Common myeloid progenitor, CD34-positive (primary cell): ENCODE measurements around the gene CIAO3.

ENCODE experiments used
- CTCF ChIA-PET: fragments of 350-600 bp; sonication (Branson Sonifier 250); formaldehyde crosslinking; loops from one replicate; lab custom pipeline; 2021; ENCODE audit warnings: antibody characterized with exemption; lab: Charles Lee
- POLR2A ChIA-PET: fragments of 350-600 bp; sonication (Branson Sonifier 250); formaldehyde crosslinking; loops from one replicate; lab custom pipeline; 2021; ENCODE audit warnings: antibody characterized with exemption; lab: Charles Lee
- DNase-seq, 3 donors: peaks; one replicate each; pipeline versions ENCODE4 v3.0.0 to v3.0.0-alpha.2; 2013
- H3K27ac ChIP-seq, 2 experiments: 1 replicate in 1 of 2; 2 replicates in 1 of 2; pipeline ENCODE4 v1.7.0; 2013; ENCODE audit warnings: inconsistent platforms in 2 of 2, low read length in 2 of 2, mild to moderate bottlenecking in 2 of 2, low read depth in 1 of 2, moderate library complexity in 1 of 2; ENCODE audit not compliant: severe bottlenecking in 2 of 2, insufficient read depth in 1 of 2, poor library complexity in 1 of 2
- H3K27me3 ChIP-seq, 5 experiments: replicated peaks in 2 of 5; 1 replicate in 3 of 5; 2 replicates in 2 of 5; pipeline versions ENCODE4 v1.6.1 to v1.7.0; 2013; ENCODE audit warnings: low read length in 4 of 5, mild to moderate bottlenecking in 2 of 5, moderate library complexity in 2 of 5, inconsistent platforms in 1 of 5; ENCODE audit not compliant: insufficient read depth in 5 of 5, control insufficient read depth in 4 of 5
- H3K36me3 ChIP-seq, 4 experiments: 1 replicate in 2 of 4; 2 replicates in 2 of 4; pipeline versions ENCODE4 v1.6.1 to v1.7.0; 2013; ENCODE audit warnings: low read length in 3 of 4, control low read depth in 1 of 4, mild to moderate bottlenecking in 1 of 4; ENCODE audit not compliant: control insufficient read depth in 4 of 4, insufficient read depth in 4 of 4
- H3K4me1 ChIP-seq, 4 experiments: 1 replicate in 3 of 4; 2 replicates in 1 of 4; pipeline versions ENCODE4 v1.6.1 to v1.7.1; 2013; ENCODE audit warnings: low read length in 3 of 4, mild to moderate bottlenecking in 3 of 4, control low read depth in 1 of 4, inconsistent platforms in 1 of 4, moderate library complexity in 1 of 4; ENCODE audit not compliant: control insufficient read depth in 4 of 4, insufficient read depth in 4 of 4; ENCODE audit errors: control extremely low read depth in 1 of 4
- H3K4me3 ChIP-seq, 7 experiments: 1 replicate in 4 of 7; 2 replicates in 3 of 7; pipeline versions ENCODE4 v1.5.1 to v1.7.0; 2013; ENCODE audit warnings: mild to moderate bottlenecking in 7 of 7, low read length in 6 of 7, moderate library complexity in 6 of 7, inconsistent platforms in 2 of 7, low read depth in 2 of 7, control low read depth in 1 of 7; ENCODE audit not compliant: insufficient read depth in 4 of 7, control insufficient read depth in 1 of 7; ENCODE audit errors: extremely low read depth in 1 of 7
- H3K9me3 ChIP-seq, 5 experiments: 1 replicate in 4 of 5; 2 replicates in 1 of 5; pipeline versions ENCODE4 v1.6.1 to v1.7.1; 2013; ENCODE audit warnings: low read length in 4 of 5, mild to moderate bottlenecking in 2 of 5, inconsistent platforms in 1 of 5, low read depth in 1 of 5, moderate library complexity in 1 of 5; ENCODE audit not compliant: control insufficient read depth in 4 of 5, insufficient read depth in 2 of 5; ENCODE audit errors: control extremely low read depth in 1 of 5
- WGBS: methylation state at CpG from one replicate; pipeline ENCODE4 v1.1.5; 2013; ENCODE audit not compliant: insufficient coverage; 5-methylcytosine and 5-hydroxymethylcytosine counted together

The CIAO3 gene

DNA sequence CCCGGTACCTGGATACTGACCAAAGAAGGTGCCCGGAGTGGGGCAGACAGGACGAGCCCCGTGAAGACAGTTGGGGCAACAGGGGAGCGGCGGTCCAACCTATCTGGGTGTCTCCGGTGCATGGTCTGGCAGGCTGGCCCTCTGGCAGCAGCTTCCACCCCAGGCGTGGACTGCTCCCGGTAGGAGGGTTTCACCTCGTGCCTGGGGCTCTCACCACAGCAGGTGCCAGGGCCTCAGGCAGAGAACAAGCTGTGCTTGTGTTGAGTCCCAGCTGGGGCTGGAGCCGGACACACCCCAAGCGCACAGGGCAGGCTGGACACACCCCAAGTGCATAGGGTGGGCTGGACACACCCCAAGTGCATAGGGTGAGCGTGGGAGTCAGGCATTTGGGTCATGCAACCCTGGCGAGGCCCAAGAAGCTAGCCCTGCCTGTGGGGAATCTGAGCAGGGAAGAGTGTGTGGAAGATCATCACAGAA lies 33.7 kb downstream of the CIAO3 start:
- Histone ChIP-seq H3K27ac (no peak overlapping the region), H3K27me3 (peaks cover 0 to 88% (median 31%) of the 10 kb centered on the region in 5 experiments), H3K9me3 (no peaks in the 10 kb centered on the region), H3K4me3 (no peak overlapping the region), H3K36me3 (no peaks in the 10 kb centered on the region), H3K4me1 (peaks cover 0 to 9% (median 3%) of the 10 kb centered on the region in 4 experiments)
- ChIA-PET POLR2A (interaction anchor here (0.6 kb wide), 1 partner anchor 68 kb away, joined by 3 read pairs; no protein-coding TSS in a partner anchor), CTCF (interaction anchor here (0.6 to 2.0 kb wide), 5 partner anchors 11 to 95 kb away, joined by 3 to 7 read pairs (median 4); no protein-coding TSS in a partner anchor)
- no peak for DNase-seq
- WGBS: 81% methylated on average over 3 of the region's 14 CpGs

DNA sequence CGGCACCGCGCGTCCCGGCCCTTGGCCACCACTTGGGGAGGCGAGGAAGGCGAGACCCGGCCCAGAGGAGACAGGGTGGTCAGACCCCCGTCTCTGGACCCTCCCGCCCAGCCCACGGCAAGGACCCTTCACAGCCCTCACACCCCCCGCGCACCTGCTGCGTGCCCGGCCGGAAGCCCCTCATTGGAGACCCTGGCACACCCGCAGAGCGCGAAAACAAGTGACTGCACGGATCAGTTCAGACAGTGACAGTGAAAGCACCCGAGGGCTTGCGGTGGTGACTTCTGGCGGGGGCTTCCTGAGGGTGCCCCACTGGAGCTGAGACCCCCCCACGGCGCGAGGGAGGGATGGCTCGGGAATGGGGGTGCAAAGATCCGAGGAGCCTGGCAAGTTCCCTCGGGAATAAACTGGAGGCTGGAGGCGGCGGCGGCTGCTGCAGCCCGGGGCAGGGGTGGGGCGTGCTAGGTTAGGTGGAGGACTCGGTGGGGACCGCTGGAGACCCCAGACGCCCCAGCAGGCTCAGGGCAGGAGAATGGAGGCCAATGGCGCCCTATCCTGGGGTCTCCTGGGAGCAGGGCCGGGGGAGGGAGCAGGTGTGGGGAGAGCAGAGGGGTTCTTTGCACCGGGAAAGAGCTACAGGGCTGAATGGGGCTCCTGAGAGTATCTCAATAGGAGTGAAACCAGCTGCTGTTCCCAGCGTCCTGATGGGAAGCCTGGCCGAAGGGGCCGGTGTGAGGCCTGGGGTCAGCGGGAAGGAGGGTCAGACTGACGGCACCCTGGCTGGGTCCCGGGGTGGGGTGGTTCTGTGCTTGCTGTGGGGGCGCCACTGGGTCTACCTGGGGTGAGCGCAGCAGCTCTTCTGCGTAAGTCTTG lies 34.4 kb downstream of the CIAO3 start:
- peaks cover 0 to 9% (median 3%) of the 10 kb centered on the region in 4 experiments for H3K4me1 ChIP-seq
- H3K27ac ChIP-seq: no peak overlapping the region
- WGBS: 2% methylated on average over 36 of the region's 49 CpGs
- ChIA-PET POLR2A (interaction anchor here (0.6 kb wide), 1 partner anchor 69 kb away, joined by 3 read pairs; no protein-coding TSS in a partner anchor), CTCF (interaction anchor here (1.3 to 2.6 kb wide), 3 partner anchors 10 to 14 kb away, joined by 4 to 7 read pairs (median 6); no protein-coding TSS in a partner anchor)
- H3K4me3 ChIP-seq: no peak overlapping the region
- no peaks in the 10 kb centered on the region for H3K9me3 ChIP-seq
- H3K36me3 ChIP-seq: no peaks in the 10 kb centered on the region
- peaks cover 0 to 95% (median 30%) of the 10 kb centered on the region in 5 experiments for H3K27me3 ChIP-seq
- no peak for DNase-seq

DNA sequence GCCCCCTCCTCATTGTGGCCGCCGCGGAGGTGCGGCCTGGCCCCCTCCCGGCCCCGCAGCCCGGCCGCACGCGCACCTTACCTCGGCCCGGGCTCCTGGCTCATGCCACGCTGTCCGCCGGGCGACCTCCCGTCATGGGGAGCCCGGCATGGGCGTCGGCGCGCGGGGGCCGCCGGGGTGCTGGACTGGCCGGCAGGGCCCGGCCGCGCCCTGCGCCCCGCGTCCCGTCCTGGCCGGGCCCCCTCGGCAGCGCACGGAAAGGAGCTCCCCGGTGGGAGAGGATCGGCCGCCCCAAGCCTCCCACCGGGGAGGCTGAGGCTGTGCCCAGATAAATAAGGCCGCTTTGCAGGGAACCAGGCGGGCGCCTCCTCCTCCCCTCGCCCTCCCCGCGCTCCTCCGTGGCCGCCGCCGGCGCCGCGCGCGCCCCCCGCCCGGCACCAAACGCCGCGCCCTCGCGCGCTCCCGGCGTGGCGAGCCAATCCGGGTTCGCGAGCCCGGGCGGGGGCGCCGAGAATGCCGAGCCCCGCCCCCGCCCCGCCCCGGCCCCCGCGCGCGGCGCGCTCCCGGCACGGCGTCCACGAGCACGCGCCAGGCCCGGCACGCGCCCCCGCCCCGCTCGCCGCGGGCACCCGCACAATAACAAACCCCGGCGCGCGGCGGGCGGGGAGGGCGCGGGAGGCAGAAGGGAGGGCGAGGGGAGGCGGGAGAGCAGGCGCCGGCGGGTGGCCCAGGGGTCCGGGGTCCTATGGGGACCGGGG lies 35.2 kb downstream of the CIAO3 start, which contains the start of gene FBXL16:
Gene FBXL16, minus strand, starts transcription at position 371 of the 758 bp plus-strand sequence. CDS start 8,396 bp downstream, outside the sequence.
- Histone ChIP-seq H3K27ac (no peak within 1 kb of the TSS), H3K27me3 (peaks cover 0 to 97% (median 33%) of the 10 kb centered on the region in 5 experiments), H3K9me3 (no peaks in the 10 kb centered on the region), H3K4me3 (peak within 1 kb of the TSS in 2 of 7 experiments; percentile 16 to 52), H3K4me1 (peaks cover 0 to 9% (median 3%) of the 10 kb centered on the region in 4 experiments), H3K36me3 (no peaks in the 10 kb centered on the region)
- WGBS: 1% methylated on average over 62 of the region's 115 CpGs
- ChIA-PET POLR2A (no interaction called here), CTCF (interaction anchor here (2.6 kb wide), 1 partner anchor 10 kb away, joined by 6 read pairs; no protein-coding TSS in a partner anchor)
- DNase-seq: no peak

DNA sequence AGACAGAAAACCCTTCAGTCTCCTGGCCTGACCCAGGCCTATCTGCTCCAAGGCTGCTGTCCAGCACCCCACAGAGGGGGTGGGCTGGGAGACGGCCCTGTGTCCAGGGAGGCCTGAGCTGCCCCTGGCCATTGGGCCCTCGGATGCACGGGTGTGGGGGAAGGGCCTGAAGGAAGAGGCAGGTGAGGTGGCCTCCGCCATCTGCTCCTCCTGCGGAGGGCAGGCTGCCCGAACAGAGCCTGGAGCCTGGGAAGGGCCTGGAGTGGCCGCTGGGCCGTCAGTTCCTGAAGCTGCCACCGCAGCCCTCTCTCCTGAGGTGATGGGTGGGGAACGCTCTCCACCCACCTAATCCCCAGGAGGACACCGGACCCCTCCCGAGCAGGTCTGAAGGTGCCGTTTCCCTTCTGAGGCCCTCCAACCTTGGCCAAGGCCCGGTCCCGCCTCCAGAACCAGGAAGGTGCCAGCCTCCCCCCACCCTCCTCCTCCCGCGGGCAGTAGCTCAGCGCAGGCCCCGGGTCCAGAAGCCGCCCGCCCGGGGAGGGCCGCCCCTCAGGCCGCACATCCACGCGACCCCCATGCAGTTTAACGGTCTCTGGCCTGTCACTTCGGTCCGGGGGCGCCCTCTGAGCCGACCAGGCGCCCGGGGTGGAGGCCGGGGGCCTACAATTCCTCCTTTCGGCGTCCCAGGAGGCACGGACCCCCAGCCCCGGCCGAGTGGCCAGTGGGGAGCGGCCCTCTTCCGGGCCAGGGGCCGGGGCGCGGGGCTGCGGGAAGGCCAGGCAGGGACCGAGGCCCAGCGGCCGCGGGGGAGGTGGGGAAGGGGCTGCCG lies 36.0 kb downstream of the CIAO3 start:
- H3K9me3 ChIP-seq: no peaks in the 10 kb centered on the region
- H3K4me3 ChIP-seq: no peak overlapping the region
- CTCF ChIA-PET: interaction anchor here (0.6 to 2.6 kb wide), 2 partner anchors 10 to 1217 kb away, joined by 3 to 6 read pairs; no protein-coding TSS in a partner anchor
- POLR2A ChIA-PET: no interaction called here
- H3K36me3 ChIP-seq: no peaks in the 10 kb centered on the region
- H3K27ac ChIP-seq: no peak overlapping the region
- H3K27me3 ChIP-seq: peaks cover 0 to 97% (median 31%) of the 10 kb centered on the region in 5 experiments
- DNase-seq: no peak
- WGBS: 13% methylated on average over 29 of the region's 50 CpGs
- peaks cover 0 to 9% (median 3%) of the 10 kb centered on the region in 4 experiments for H3K4me1 ChIP-seq

DNA sequence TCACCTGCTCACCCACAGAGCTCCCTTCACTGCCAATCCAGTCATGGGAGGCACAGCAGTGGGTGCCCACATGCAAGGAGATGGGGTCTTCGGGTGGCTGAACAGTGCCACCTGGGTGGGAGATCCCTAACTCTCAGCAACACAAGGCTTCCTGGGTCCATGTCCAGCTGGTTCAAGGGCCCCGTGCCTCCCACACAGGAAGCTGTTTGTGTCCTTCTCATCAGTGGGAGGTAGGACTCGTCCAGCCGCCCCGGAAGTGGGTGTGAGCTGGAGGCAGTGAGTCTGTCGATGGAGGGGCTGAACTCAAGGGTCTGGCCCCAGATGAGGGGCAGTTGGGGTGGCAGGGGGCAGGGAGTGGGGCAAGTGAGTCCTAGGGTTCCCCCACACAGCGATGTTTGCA lies 36.8 kb downstream of the CIAO3 start:
- H3K36me3 ChIP-seq: no peaks in the 10 kb centered on the region
- ChIA-PET POLR2A (no interaction called here), CTCF (interaction anchor here (0.6 to 2.6 kb wide), 3 partner anchors 8 to 1218 kb away, joined by 3 to 7 read pairs (median 6); no protein-coding TSS in a partner anchor)
- H3K4me3 ChIP-seq: no peak overlapping the region
- 93% methylated on average over 6 of the region's 7 CpGs for WGBS
- no peaks in the 10 kb centered on the region for H3K9me3 ChIP-seq
- peaks cover 0 to 97% (median 28%) of the 10 kb centered on the region in 5 experiments for H3K27me3 ChIP-seq
- H3K4me1 ChIP-seq: peaks cover 0 to 9% (median 3%) of the 10 kb centered on the region in 4 experiments
- no peak for DNase-seq
- no peak overlapping the region for H3K27ac ChIP-seq

DNA sequence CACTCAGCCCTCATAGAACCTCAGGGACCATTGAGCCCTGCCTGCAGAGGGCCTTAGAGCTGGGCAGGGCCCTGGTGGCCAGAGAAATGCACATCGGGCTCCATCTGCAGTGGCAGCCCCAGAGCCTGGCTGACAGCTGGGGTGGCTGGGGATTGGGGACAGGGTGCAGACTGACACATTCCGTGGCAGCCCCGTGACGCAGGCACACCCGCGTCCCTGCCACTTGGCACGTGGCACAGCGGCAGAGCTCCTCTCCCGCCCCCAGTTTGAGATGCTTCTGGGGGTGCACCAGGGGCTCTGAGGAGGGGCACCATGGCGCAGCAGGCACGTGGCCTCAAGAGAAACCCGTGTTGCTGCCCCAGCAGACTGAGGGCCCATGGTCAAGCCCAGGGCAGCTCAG lies 37.4 kb downstream of the CIAO3 start:
- ChIA-PET CTCF (interaction anchor here (1.3 to 2.6 kb wide), 3 partner anchors 8 to 11 kb away, joined by 4 to 7 read pairs (median 6); no protein-coding TSS in a partner anchor), POLR2A (no interaction called here)
- Histone ChIP-seq H3K4me1 (peaks cover 0 to 9% (median 3%) of the 10 kb centered on the region in 4 experiments), H3K27ac (no peak overlapping the region), H3K9me3 (no peaks in the 10 kb centered on the region), H3K36me3 (no peaks in the 10 kb centered on the region), H3K4me3 (no peak overlapping the region), H3K27me3 (peaks cover 0 to 97% (median 29%) of the 10 kb centered on the region in 5 experiments)
- WGBS: 88% methylated on average over 12 of the region's 12 CpGs
- DNase-seq: no peak
